ENCODE results near the gene MINDY3. TPM values are rescaled to one million over a fixed set of nuclear protein-coding genes. Genes with fewer than 3 reads are reported as not detected.
"Not testable (repeated sequence)": the region's sequence is repeated elsewhere in the genome, so short reads cannot be mapped to it uniquely, and the experiment has no call there.

MINDY3 gene
- total RNA-seq, 1 donor from 2014 or later, result 20.0 TPM

GRCh38 chr10:15781381-15781960 is 78.8 kb downstream of the MINDY3 start:
- DNase-seq (ENCODE audit: low read depth), result no peak

- no peak for DNase-seq (ENCODE audit: low read depth)
Measured at GRCh38 chr10:15780353-15781135, 79.8 kb downstream of the MINDY3 start.

- peak; percentile 50 for DNase-seq (ENCODE audit: low read depth)
Measured at GRCh38 chr10:15775513-15775912, 84.8 kb downstream of the MINDY3 start.

GRCh38 chr10:15774534-15774933 is 85.8 kb downstream of the MINDY3 start:
- DNase-seq (ENCODE audit: low read depth), result not testable (repeated sequence)

- no peak for DNase-seq (ENCODE audit: low read depth)
Measured at GRCh38 chr10:15764892-15765454, 95.3 kb downstream of the MINDY3 start.

GRCh38 chr10:15763006-15763405 is 97.3 kb downstream of the MINDY3 start:
- no peak for DNase-seq (ENCODE audit: low read depth)

GRCh38 chr10:15762239-15762638 is 98.1 kb downstream of the MINDY3 start:
- DNase-seq (ENCODE audit: low read depth), result not testable (repeated sequence)

GRCh38 chr10:15761224-15761623 is 99.1 kb downstream of the MINDY3 start:
- not testable (repeated sequence) for DNase-seq (ENCODE audit: low read depth)

GRCh38 chr10:15760681-15761080 is 99.6 kb downstream of the MINDY3 start:
- DNase-seq (ENCODE audit: low read depth), result no peak

GRCh38 chr10:15759265-15759664 is 101.0 kb downstream of the MINDY3 start:
- DNase-seq (ENCODE audit: low read depth), result no peak

- DNase-seq (ENCODE audit: low read depth), result no peak
Measured at GRCh38 chr10:15758618-15759017, 101.7 kb downstream of the MINDY3 start.

- DNase-seq (ENCODE audit: low read depth), result no peak
Measured at GRCh38 chr10:15754937-15755336, 105.4 kb downstream of the MINDY3 start.

- no peak for DNase-seq (ENCODE audit: low read depth)
Measured at GRCh38 chr10:15751046-15751445, 109.3 kb downstream of the MINDY3 start.

- DNase-seq (ENCODE audit: low read depth), result peak; percentile 82
Measured at GRCh38 chr10:15748126-15748525, 112.2 kb downstream of the MINDY3 start.

- no peak for DNase-seq (ENCODE audit: low read depth)
Measured at GRCh38 chr10:15747632-15748031, 112.7 kb downstream of the MINDY3 start.

GRCh38 chr10:15745751-15746150 is 114.6 kb downstream of the MINDY3 start:
- DNase-seq (ENCODE audit: low read depth), result peak; percentile 45

- DNase-seq (ENCODE audit: low read depth), result peak; percentile 59
Measured at GRCh38 chr10:15744217-15744865, 116.0 kb downstream of the MINDY3 start.

GRCh38 chr10:15743443-15743842 is 116.9 kb downstream of the MINDY3 start:
- peak; percentile 69 for DNase-seq (ENCODE audit: low read depth)

- DNase-seq (ENCODE audit: low read depth), result peak; percentile 91
Measured at GRCh38 chr10:15742836-15743235, 117.5 kb downstream of the MINDY3 start.

GRCh38 chr10:15742102-15742501 is 118.2 kb downstream of the MINDY3 start:
- DNase-seq (ENCODE audit: low read depth), result no peak

- no peak for DNase-seq (ENCODE audit: low read depth)
Measured at GRCh38 chr10:15741581-15741980, 118.7 kb downstream of the MINDY3 start.

- DNase-seq (ENCODE audit: low read depth), result no peak
Measured at GRCh38 chr10:15740261-15740660, 120.0 kb downstream of the MINDY3 start.
